NCI-H446 treated with DMSO at 0.1 percent for 48 hours (cell line): Measurements from ENCODE around the gene BLCAP.
A peak's percentile ranks its signal among the peaks of the same experiment; 100 is the strongest.
"Not testable (repeated sequence)": the region's sequence is repeated elsewhere in the genome, so short reads cannot be mapped to it uniquely, and the experiment has no call there.

Source experiments
- DNase-seq: peaks from one replicate; lab custom pipeline; 2025; lab: John Stamatoyannopoulos, UW

BLCAP gene

GRCh38 chr20:37556538-37556937 lies 28.9 kb upstream of the BLCAP start:
- no peak for DNase-seq

DNA sequence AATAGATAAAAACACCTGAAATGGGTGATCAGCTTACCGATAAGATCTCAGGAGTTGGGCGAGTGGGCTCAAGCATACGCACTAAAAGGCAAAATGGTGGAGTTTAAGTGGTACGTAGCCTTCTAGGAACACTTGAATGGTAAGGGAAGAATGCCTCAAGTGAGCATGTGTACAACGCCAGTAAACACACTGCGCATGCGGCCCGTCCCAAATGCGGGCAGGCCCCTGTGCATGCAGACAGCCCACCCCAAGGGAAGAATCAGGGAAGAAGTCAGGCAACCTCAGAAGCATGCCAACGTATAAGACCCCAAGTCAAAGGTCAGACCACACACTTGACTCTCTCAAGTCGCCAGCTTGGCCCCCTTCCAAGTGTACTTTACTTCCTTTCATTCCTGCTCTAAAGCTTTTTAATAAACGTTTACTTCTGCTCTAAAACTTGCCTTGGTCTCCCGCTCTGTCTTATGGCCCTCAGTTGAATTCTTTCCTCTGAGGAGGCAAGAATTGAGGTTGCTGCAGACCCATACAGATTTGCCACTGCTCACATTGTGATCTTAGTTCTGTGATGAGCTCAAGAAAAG lies 27.1 kb upstream of the BLCAP start:
- not testable (repeated sequence) for DNase-seq

DNA sequence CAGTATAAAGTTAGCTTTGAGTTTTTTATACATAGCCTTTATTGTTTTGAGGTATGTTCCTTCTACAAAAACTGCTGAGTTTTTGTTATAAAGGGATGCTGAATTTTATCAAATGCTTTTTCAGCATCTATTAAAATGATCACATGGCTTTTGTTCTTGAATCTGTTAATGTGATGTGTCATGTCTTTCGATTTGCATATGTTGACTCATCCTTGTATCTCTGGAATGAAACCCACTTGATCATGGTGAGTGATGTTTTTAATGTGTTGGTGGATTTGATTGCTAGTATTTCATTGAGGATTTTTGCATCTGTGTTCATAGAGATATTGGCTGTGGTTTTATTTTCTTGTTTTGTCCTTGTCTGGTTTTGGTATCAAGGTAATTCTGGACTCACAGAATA lies 24.7 kb upstream of the BLCAP start:
- DNase-seq, result no peak

DNA sequence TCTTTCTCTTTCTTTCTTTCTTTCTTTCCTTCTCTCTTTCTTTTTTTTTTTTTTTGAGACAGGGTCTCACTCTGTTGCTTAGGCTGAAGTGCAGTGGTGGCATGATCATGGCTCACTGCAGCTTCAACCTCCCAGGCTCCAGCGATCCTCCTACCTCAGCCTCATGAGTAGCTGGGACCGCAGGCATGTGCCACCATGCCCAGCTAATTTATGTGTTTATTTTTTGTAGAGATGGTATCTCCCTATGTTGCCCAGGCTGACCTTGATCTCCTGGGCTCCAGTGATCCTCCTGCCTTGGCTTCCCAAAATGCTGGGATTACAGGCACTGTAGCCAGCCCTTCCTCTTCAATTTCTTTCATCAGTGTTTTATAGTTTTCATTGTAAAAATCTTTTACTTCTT lies 24.0 kb upstream of the BLCAP start:
- DNase-seq, result not testable (repeated sequence)

GRCh38 chr20:37550101-37550920 lies 22.6 kb upstream of the BLCAP start:
- not testable (repeated sequence) for DNase-seq

- no peak for DNase-seq
Measured at GRCh38 chr20:37547912-37548311, 20.2 kb upstream of the BLCAP start.

- DNase-seq, result no peak
Measured at GRCh38 chr20:37545516-37545915, 17.8 kb upstream of the BLCAP start.

DNA sequence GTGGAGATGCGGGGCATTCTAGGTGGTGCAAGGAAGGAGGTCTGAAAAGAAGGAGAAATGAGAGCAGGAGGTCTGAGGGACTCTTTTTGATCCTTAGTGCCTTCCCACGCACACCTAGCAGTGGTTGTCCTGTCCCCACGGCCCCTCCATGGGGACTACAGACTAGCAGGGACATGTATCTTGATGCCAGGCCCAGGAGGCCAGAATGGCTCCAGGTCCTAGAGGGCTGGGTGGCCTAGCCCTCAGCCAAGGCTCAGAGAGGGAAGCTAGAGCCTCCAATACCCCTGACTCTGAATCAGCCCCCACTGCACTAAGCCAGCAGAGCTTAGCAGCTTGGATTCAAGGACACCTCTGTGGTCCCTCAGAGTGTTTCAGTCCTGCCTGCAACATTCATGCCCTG lies 16.7 kb upstream of the BLCAP start:
- DNase-seq, result no peak

GRCh38 chr20:37543828-37544227 lies 16.2 kb upstream of the BLCAP start:
- DNase-seq, result no peak

GRCh38 chr20:37542281-37542680 lies 14.6 kb upstream of the BLCAP start:
- no peak for DNase-seq

DNA sequence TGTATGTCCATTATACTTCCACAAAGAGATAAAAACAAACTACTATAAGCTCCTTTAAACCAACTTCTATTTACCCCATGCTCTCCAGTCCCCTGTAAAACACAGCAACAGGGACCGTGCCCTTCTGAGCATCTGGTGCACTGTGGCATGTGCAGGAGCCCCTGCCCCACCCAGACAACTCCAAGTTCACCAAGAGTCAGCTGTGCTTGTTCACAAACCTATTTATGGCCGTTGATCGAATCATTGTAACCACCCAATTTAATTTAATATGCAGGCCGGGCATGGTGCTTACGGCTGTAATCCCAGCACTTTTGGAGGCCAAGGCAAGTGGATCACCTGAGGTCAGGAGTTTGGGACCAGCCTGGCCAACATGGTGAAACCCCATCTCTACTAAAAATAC lies 13.7 kb upstream of the BLCAP start:
- no peak for DNase-seq

DNA sequence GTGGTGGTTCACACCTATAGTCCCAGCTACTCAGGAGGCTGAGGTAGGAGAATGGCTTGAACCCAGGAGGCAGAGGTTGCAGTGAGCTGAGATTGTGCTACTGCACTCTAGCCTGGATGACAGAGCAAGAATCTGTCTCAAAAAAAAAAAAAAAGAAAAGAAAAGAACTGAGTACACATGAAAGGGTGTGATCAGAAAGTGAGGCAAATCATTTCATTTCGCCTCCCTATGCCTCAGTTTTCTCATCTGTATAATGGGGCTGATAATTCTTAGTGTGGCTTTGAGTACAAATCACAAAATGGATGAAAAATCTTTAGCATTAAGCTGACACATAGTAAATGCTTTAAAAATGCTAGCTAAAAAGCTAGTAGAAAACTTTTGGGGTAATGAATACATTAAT lies 13.2 kb upstream of the BLCAP start:
- not testable (repeated sequence) for DNase-seq

GRCh38 chr20:37540001-37540400 lies 12.3 kb upstream of the BLCAP start:
- DNase-seq, result no peak

- no peak for DNase-seq
Measured at GRCh38 chr20:37539424-37539823, 11.7 kb upstream of the BLCAP start.

- DNase-seq, result peak; percentile 38
Measured at GRCh38 chr20:37538003-37538402, 10.3 kb upstream of the BLCAP start.

DNA sequence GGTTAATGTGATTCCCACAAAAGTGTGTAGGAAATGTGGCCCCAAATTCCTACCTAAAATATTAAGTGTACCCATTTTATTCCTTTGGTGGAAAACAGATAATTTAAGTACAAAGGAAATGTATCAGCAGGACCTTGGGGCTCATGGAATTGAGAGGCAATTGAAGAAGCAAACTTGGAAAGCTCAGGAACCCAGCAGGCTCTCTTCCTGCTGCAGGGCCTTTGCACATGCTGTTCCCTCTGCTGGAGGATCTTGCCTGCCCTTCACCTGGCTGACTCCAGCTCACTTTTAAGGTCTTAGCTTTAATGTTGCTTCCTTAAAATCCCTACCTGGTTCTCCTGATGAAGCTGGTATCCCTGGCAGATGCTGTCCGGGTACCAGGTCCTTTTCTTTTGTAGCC lies 9.8 kb upstream of the BLCAP start:
- DNase-seq, result no peak

DNA sequence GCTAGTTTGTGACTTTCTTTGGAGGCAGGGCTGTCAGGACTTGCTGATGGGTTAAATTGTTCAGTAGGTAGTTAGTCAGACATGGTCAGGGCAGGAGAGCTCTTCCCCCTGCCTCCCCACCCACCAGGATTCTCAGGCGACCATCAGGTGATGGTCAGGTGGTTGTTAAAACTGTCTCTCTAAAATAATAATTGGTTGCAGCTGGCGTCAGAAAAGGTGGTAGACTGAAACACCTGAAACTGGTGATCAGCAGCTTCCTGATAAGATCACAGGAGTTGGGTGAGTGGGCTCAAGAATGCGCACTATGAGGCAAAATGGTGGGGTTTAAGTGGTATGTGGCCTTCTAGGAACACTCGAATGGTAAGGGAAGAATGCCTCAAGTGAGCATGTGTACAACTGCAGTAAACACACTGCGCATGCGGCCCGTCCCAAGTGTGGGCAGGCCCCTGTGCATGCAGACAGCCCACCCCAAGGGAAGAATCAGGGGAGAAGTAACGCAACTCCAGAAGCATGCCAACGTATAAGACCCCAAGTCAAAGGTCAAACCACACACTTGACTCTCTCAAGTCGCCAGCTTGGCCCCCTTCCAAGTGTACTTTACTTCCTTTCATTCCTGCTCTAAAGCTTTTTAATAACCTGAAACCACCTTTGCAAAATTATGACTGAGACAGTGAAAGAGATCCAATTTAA lies 7.9 kb upstream of the BLCAP start:
- DNase-seq, result no peak

- DNase-seq, result peak; percentile 52
Measured at GRCh38 chr20:37534401-37535157, 6.9 kb upstream of the BLCAP start.

DNA sequence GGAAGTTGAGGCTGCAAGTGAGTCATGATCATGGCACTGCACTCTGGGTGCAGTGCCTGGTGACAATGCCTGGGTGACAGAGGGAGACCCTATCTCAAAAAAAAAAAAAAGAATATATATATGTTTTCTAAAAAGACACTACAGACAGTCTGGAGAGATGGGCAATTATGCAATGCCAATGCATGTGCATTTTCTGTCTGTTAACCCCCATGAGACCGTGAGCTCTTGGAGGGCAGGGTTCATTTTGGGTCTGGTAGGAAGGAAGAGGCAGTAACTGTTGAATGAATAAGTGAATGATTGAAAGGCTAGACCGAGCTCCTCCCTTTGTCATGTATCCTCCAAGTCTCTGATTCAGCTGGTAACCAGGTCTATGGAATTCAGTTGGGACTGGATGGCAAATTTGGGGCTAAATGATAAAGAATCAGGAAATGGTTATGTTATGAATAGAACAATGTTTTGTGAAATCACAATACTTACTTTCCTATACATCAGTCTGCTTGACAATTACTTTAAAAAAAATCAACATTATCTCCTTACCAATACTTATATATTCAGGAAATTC lies 5.6 kb upstream of the BLCAP start:
- no peak for DNase-seq

- no peak for DNase-seq
Measured at GRCh38 chr20:37531856-37532255, 4.2 kb upstream of the BLCAP start.

DNA sequence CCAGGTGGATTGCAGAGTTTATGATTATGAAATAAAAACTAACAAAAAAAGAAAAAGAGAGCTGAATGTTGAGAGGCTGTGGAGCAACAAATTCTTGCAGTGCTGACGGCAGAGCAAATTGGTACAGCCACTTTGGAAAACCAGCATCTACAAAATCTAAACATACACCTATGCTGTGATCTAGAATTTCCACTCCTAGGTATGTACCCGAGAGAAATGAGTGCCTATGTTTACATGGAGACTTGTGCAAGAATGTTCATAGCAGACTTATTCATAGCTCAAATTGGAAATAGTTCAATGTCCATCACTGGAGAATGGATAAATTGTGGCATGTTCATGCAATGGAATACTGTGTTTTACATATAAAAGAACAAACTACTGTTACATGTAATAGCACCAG lies 3.0 kb upstream of the BLCAP start:
- no peak for DNase-seq

GRCh38 chr20:37529968-37530600 lies 2.4 kb upstream of the BLCAP start:
- no peak for DNase-seq
